Left hindlimb (tissue), 1 donor: Measurements from ENCODE around the gene ANXA6.
"Not testable (repeated sequence)": the region's sequence is repeated elsewhere in the genome, so short reads cannot be mapped to it uniquely, and the experiment has no call there.

Experiments
- DNase-seq: peaks from one replicate; pipeline ENCODE4 v3.0.0-alpha.2; 2018

The ANXA6 gene

GRCh38 chr5:151180291-151180690 is 22.7 kb upstream of the ANXA6 start:
- no peak for DNase-seq

GRCh38 chr5:151179489-151179840 is 21.9 kb upstream of the ANXA6 start:
- no peak for DNase-seq

- no peak for DNase-seq
Observed at GRCh38 chr5:151178777-151179488, 21.4 kb upstream of the ANXA6 start.

GRCh38 chr5:151178372-151178771 is 20.8 kb upstream of the ANXA6 start:
- no peak for DNase-seq

GRCh38 chr5:151176268-151176667 is 18.7 kb upstream of the ANXA6 start:
- DNase-seq = not testable (repeated sequence)

- peak; percentile 40 for DNase-seq
Observed at GRCh38 chr5:151174612-151175101, 17.1 kb upstream of the ANXA6 start.

GRCh38 chr5:151173711-151174611 is 16.4 kb upstream of the ANXA6 start:
- no peak for DNase-seq

- no peak for DNase-seq
Observed at GRCh38 chr5:151171529-151171928, 13.9 kb upstream of the ANXA6 start.

- DNase-seq = no peak
Observed at GRCh38 chr5:151168602-151169344, 11.2 kb upstream of the ANXA6 start.

- DNase-seq = no peak
Observed at GRCh38 chr5:151167022-151167421, 9.4 kb upstream of the ANXA6 start.

GRCh38 chr5:151164687-151165392 is 7.3 kb upstream of the ANXA6 start:
- DNase-seq = peak; percentile 79

GRCh38 chr5:151162776-151163175 is 5.2 kb upstream of the ANXA6 start:
- no peak for DNase-seq

GRCh38 chr5:151159649-151160373 is 2.2 kb upstream of the ANXA6 start:
- DNase-seq = no peak

GRCh38 chr5:151158287-151158661 is 695 bp upstream of the ANXA6 start:
- no peak for DNase-seq

- peak; percentile 52 for DNase-seq
Observed at GRCh38 chr5:151156507-151157420, 815 bp downstream of the ANXA6 start.

GRCh38 chr5:151155775-151156506 is 1.6 kb downstream of the ANXA6 start:
- DNase-seq = peak; percentile 62

GRCh38 chr5:151154931-151155774 is 2.4 kb downstream of the ANXA6 start:
- no peak for DNase-seq

GRCh38 chr5:151153766-151154272 is 3.8 kb downstream of the ANXA6 start:
- DNase-seq = no peak

- DNase-seq = no peak
Observed at GRCh38 chr5:151153300-151153699, 4.3 kb downstream of the ANXA6 start.
